Caki2 (cell line): Measurements from ENCODE around the gene TRDN. TPM values are rescaled to one million over a fixed set of nuclear protein-coding genes. Genes with fewer than 3 reads are reported as not detected.
"Not testable (repeated sequence)": the region's sequence is repeated elsewhere in the genome, so short reads cannot be mapped to it uniquely, and the experiment has no call there.

Experiments
- DNase-seq: peaks from one replicate; pipeline ENCODE4 v3.0.0-alpha.2; 2015; ENCODE audit warnings: low read depth
- in situ Hi-C: cut with HindIII; loops from 2 replicates; pipeline ENCODE4 v1.10.0; 2016; ENCODE audit warnings: low sequenced_read_pairs, low pct_unique_long_range_greater_than_20kb, mixed read lengths
- total RNA-seq: library from RNA; depleted of rRNA; stranded (reverse); fragments of >200 nt; shearing (Covaris generic); gene quantifications from 2 replicates; pipeline ENCODE4 v1.2.3, GENCODE V29; 2014; ENCODE audit warnings: low replicate concordance

Gene TRDN
- total RNA-seq, 1 experiment from 2014 or later = not detected

DNA sequence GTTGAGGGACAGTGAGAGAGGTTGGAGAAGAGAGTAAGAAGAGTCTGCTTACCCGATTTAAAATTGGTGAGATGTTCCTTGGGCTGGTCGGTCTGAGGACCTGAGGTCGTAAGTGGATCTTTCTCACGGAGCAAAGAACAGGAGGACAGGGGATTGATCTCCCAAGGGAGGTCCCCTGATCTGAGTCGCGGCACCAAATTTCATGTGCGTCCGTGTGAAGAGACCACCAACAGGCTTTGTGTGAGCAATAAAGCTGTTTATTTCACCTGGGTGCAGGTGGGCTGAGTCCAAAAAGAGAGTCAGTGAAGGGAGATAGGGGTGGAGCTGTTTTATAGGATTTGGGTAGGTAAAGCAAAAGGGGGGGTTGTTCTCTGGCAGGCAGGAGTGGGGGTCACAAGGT is 49.3 kb downstream of the TRDN start:
- in situ Hi-C loops, DNase-seq: not testable (repeated sequence)

DNA sequence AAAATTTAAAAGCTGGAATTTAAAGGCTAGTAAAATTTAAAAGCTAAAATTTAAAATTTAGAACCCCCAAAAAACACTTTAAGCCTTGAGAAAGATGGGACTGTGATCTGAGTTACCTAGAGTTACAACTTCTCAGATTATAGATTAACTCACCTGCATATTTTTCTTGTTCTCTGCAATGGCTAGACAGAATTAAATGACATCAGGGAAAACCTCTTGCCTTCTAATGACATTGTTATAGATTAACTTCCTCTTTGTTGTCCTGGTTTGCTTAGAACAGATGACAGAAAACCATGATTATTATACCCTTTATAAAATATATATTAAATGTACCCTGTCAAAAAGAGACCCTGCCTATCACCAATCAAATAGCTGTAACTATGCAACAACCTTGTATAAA is 56.4 kb downstream of the TRDN start:
- in situ Hi-C loops = no loop called here
- peak; percentile 2 for DNase-seq

DNA sequence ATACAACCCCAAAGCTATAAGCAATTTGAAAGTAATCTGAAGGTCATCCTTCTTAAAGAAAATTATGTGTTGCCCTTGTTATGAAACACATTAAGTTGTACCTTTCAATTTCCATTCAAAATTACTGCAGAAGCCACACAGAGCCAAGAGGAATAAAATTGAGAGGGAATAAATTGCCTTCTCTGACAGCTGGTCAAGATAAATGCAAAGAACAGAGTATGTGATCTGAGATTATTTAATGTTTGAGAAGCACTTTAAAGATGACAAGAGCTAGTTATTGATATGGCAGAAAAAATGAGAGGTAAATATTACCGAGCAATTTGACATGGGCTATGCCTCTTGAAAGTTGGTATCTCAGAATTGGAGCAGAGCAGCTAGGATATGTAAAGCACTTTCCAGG is 61.6 kb downstream of the TRDN start:
- DNase-seq = no peak
- in situ Hi-C loops = no loop called here

DNA sequence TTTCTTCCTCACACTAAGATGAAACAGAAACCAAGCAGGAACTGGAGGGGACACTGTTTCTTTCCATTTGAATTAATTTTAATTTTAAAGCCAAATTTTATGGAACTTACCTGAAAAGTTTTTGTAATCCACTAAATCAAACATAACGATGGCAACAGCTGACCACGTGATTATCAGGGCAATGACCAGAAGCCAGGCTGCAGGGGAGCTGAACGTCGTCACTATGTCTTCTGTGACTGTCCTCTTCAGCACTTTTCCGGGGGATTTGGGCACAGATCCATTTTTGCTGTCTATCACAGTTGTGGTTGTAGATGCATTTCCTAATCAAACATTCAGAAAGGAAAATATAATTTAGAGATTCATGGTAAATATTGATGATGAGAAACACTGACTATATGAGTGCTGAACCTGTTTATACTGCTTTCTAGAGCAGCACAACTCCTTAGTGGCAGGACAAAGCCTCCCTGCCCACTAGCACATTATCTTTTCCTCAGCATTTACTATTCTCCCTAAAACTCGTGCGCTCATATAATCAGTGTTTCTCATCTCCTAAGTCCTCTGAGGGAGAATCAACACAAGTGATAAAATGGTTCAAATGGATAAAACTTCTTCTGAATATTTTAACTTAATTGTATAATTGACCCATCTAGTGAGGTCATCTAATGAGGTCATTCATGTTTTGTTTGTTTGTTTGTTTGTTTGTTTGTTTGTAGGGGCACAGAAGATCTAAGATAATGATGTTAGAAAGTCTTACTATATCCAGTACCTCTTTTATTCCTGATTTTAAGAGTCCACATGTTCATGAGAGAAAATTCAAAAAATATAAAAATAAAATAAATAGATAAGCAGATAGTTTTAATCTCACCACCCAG is 65.7 kb downstream of the TRDN start:
- DNase-seq = no peak
- in situ Hi-C loops = no loop called here

DNA sequence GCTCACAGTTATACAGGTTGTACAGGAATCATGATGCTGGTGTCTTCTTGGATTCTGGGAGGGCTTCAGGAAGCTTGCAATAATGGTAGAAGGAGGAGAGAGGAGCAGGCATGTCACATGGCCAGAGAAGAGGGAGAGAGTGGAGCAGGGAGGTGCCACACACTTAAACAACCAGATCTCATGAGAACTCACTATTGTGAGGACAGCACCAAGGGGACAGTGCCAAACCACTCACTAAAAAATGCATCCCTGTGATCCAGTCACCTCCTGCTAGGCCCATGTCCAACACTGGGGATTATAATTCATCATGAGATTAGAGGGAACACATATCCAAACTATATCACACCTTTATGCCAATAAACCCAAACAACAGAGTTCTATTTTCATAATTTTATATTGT is 67.2 kb downstream of the TRDN start:
- in situ Hi-C loops = no loop called here
- DNase-seq = no peak

DNA sequence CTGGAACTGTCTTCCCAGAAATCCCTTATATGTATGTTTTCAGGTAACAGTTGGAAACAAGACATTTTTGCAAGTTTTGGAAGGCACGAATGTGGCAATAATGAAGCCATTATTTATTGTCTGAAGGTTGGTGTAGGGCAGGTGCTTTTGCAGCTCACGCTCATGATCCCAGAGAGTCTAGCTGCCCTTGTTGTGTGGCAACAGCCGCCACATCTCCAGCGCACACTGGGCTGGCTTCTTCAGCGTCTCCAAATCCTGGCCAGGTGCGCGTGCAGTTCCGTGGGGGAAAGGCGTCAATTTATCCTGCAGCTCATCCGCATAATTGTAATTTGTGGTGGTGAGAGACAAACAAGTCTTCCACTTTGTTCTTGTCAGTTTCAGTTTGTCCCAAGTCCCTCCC is 71.2 kb downstream of the TRDN start:
- DNase-seq = no peak
- in situ Hi-C loops = no loop called here

DNA sequence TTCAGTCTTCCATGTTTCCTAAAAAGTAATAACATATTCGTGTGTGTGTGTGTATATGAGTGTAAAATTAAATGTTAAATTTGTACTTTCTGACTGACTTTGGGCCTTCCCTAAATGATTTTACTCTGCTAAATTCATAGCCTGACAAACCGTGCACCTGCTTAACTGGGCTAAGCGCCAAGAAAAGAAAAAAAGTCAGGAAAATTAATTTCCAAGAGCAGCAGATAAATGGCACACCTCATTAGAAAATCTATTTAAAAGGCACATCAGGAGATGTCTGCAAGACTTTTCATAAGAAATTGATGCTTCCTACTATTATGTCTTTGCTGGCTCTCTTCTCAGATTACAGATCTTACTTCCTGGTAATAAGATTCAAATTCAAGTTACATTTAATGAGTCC is 72.4 kb downstream of the TRDN start:
- DNase-seq = no peak

DNA sequence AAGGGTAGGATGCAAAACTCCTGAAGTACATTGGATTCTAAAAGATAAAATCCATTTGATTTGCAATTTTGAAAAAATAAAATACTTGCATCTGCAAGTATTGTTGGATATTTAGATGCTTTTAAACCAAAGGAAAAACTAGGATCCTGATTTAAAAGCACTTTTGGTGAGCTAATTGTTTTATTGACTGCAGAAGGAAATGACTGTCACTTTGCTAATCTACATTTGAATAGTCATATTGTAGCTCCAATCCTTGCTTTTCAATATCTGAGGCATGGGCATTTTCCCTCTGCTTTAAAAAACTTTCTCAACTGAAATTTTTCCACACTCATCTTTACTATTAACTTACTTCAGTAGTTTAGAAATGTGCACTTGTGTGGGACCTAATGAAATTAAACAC is 74.1 kb downstream of the TRDN start:
- in situ Hi-C loops = no loop called here
- no peak for DNase-seq

More for the DNA sequence above, 72.4 kb downstream of the TRDN start:
- in situ Hi-C loops = no loop called here

DNA sequence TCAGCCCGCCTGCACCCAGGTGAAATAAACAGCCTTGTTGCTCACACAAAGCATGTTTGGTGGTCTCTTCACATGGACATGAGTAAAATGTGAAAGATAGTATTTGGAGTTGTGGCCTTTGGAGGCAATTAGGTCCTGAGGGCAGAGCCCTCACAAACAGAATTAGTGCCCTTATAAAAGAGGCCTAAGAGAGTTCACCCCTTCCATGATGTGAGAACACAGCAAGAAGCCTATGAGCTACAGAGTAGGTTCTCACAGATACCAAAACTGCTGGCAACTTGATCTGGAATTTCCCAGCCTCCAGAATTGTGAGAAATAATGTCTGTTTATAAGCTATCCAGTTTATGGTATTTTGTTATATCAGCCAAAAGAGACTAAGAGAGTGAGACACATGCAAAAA is 74.5 kb downstream of the TRDN start:
- DNase-seq = no peak
- in situ Hi-C loops = no loop called here

DNA sequence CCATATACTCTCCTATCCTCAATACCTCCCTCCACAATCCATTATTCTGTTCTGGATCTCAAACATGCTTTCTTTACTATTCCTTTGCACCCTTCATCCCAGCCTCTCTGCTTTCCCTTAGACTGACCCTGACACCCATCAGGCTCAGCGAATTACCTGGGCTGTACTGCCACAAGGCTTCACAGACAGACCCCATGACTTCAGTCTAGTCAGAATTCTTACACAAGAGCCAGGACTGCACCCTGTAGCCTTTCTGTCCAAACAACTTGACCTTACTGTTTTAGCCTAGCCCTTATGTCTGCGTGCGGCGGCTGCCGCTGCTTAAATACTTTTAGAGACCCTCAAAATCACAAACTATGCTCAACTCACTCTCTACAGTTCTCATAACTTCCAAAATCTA is 76.9 kb downstream of the TRDN start:
- DNase-seq, in situ Hi-C loops: not testable (repeated sequence)

DNA sequence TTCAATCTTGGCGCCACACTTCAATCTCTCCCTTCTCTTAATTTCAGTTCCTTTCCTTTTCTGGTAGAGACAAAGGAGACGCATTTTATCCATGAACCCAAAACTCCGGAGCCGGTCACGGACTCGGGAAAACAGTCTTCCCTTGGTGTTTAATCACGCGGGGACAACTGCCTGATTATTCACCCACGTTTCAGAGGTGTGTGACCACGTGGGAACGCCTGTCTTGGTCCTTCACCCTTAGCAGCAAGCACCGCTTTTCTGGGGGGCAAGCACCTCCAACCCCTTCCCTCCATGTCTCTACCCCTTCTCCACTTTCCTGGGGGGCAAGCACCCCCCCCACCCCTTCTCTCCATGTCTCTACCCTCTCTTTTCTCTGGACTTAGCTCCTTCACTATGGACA is 79.3 kb downstream of the TRDN start:
- in situ Hi-C loops, DNase-seq: not testable (repeated sequence)

DNA sequence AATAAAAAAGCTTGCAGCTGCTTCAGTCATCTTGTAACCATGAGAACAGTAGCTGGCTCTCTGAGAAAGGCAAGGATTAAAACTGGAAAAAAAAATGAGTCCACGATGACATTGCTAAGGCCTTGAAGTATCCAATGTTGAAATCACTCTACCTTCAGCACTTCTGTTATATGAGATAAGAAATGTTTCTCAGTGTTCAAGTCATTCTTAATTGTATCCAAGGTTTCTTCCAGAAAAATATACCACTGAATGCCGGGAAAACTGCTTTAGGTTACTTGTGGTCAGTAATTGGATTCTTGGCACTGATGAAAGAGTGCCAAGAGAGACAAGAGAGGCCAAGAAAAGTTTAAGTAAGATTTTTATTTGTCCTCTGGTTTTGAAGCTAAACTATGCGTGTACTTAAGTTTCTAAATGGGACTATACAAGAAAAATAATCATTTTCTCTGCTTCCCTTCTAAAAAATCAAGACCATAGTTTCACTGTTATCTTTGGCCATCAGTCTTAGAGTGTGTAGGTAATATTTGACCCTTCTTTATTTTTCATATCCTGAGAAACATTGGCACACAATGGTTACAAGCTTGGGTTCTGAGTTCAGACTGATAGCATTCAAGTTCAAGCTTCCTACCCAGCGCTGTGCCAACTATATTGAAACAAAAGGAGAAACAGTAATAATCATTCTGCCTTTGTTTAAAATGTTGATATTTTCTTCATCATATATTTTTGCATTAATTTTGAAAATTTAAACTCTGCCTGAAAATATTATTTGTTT is 84.6 kb downstream of the TRDN start:
- DNase-seq = no peak

DNA sequence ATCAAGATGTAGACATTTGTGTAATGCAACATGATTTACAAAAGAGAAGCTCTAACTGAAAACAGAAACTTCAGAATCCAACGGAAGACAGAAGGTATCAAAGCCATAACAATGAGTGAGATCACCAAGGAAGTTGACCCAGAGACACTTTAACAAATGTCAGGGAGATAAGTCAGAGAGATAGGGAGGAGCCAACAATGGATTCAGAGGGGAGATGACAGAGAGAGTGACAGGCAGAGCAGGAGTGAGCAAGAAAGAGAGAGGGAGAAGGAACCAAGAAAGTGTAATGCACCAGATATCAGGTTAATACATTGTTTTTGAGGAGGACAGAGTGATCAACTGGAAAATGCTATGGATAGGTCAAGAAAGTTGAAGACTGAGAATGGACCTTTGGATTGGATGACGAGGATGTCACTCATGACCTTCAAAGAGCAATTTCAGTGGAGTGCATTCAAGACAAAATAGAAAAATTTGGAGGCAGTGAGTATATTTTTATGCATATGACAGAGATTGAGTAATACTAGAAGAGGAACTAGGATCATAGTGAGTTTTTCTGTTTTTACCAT is 86.6 kb downstream of the TRDN start:
- in situ Hi-C loops = no loop called here

More for the DNA sequence above, 84.6 kb downstream of the TRDN start:
- in situ Hi-C loops = no loop called here

DNA sequence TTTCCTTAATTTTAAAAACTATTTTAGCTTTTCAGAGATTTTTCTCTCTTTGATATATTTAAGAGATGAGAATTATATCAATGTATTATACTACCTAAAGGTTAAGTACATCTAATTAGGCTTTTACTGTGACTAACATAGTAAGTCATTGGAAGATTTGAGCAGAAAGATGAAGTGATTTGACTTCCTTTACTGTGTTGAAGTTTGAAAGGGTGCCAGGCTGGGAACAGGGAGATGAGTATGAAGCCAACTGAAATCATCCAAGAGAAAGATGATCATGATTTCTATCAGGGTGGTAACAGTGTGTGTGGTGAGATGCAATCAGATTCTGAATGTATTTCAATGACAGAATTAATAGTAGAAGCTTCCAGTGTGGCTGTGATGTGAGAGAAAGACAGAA is 87.3 kb downstream of the TRDN start:
- in situ Hi-C loops = no loop called here

More for the DNA sequence above, 86.6 kb downstream of the TRDN start:
- DNase-seq = no peak

DNA sequence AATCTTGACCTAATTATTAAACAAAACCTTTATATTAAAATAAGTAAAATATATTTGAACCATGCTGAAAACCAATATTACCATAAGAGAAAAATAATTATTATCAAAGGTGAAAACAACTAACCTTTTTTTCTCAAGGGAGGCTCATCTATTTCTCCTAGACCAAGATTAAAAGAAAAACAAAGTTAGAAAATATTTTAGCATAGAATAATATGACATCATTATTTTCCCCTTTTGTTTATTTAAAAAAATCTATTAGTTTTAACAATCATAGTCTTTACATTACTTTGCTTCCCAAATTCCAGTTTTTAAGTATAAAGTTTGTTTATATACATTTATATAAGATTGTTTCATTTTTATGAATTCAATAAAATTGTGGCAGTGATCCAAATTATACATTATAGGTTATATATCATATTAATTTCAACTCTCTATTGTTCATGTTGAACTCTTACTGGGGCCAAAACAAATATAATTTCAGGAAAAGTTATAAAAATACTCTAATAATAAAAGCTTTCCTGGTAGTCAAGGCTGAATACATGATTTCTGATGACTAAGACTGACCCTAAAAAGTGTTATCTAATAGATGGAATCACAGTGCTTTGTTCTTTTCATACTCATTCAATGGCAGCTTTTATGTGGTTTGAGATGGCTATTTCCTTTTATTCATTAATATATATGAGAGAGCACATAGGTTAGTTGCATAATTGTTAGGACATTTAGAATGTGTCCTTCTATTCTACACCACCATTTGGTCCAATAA is 89.4 kb downstream of the TRDN start:
- in situ Hi-C loops = no loop called here
- no peak for DNase-seq

More for the DNA sequence above, 87.3 kb downstream of the TRDN start:
- DNase-seq = no peak

DNA sequence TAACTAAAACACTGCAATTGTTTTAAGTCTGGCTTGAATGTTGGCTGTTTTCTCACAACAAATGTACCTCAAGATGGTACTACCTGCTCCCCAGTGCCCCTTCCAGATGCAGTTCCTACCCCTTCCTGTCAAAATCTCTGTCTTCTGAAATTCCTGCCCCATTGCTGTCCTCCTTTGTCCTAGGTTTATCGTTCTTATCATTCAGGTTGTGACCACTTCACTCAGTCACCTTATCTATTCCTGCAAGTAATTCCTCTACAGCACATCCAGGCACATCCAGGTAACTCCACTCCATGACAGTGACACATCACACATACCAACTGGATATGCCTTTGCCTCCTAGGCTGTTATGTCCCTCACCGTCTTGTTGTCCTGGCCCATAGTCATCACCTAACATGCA is 90.2 kb downstream of the TRDN start:
- DNase-seq = no peak
- in situ Hi-C loops = no loop called here

DNA sequence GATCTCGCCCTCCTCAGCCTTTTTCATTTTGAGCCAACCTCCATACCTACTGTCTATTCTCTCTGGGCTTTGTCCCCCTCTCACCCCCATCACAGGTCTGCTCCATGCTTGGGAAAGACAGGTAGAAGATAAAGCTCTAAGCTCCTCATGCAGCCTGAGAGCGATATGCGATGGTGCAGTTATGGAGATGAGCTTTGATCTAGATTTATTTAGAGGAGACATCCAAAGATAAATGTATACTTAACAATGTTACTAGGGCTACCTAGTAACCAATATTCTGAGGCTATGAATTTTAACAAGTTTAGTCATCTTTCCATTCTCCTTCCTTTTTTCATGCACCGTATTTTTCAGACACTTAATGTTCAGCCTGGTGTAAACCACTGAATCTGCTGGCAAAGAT is 95.3 kb downstream of the TRDN start:
- in situ Hi-C loops = no loop called here

DNA sequence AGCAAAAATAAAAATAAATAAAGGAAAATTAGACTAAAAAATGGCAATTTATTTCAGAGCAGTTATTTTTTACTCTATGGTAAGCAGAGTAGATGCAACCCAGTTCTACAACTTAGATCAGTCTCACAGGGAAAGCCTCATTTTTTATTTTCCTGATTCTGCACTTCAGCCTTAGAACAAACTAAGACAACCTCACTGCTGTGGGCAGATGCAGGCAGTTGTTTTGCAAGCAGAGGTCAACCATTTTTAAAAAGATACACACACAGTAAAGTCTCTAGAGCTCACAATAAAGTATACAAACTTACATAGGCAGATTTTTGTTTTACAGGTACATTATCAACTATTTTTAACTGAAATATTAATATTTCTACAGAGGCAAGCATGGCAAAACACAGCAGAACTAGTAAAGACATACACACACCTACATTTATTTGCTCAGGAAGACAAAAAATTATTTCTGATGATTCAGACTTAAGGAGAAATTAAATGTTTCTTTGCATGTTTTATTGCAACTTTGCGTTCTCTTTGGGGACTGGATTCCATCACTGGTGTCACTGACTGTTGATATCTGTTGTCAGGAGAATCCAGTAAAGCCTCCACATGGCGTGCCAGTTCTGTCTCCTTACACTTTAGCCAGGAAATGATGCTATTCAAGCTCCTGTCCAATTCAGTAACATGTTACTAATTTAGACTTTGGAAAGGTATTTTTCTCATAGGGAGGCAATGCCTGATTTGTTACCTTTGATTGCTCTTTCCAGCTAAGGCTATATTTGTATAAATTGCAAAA is 102.7 kb downstream of the TRDN start:
- no peak for DNase-seq

More for the DNA sequence above, 95.3 kb downstream of the TRDN start:
- DNase-seq = no peak

More for the DNA sequence above, 102.7 kb downstream of the TRDN start:
- in situ Hi-C loops = no loop called here
